Bronchial epithelial cell (primary cell): ENCODE data around the gene GLYR1. TPM values are rescaled to one million over a fixed set of nuclear protein-coding genes. Genes with fewer than 3 reads are reported as not detected.

Experiments used
- DNase-seq: peaks from one replicate; pipeline ENCODE4 v3.0.0-alpha.2; 2010; ENCODE audit warnings: low read depth
- FAIRE-seq: peaks from 2 replicates; lab custom pipeline; 2011; peaks lifted over from hg19 to GRCh38; lab: Jason Lieb, UNC
- H3K27me3 ChIP-seq: 2 replicates; pipeline ENCODE4 v1.5.1; 2011; ENCODE audit warnings: low read length; ENCODE audit not compliant: control insufficient read depth, insufficient read depth
- H3K36me3 ChIP-seq: 2 replicates; pipeline ENCODE4 v1.5.1; 2011; ENCODE audit warnings: low read length; ENCODE audit not compliant: control insufficient read depth, insufficient read depth
- H3K4me3 ChIP-seq: 2 replicates; pipeline ENCODE4 v1.5.1; 2011; ENCODE audit warnings: mild to moderate bottlenecking, low read depth, low read length, control low read depth
- total RNA-seq: library from RNA; depleted of rRNA; stranded (reverse); fragments of >200 nt; gene quantifications from 2 replicates; pipeline ENCODE4 v1.2.1, GENCODE V29; 2014
- TF ChIP-seq, protein P1 (sequence below): IDR thresholded peaks from 2 replicates; pipeline ENCODE4 v1.5.1; 2011; ENCODE audit warnings: mild to moderate bottlenecking, moderate library complexity, low read length, control low read depth, inconsistent platforms; ENCODE audit not compliant: insufficient read depth, severe bottlenecking

The GLYR1 gene
- total RNA-seq, 1 donor from 2014 or later = 31.1 TPM

- Histone ChIP-seq H3K36me3 (peaks cover 10% of the 10 kb centered on the region), H3K27me3 (no peaks in the 10 kb centered on the region), H3K4me3 (peak within 1 kb of the TSS; percentile 21)
- no peak for FAIRE-seq
- TF ChIP-seq, protein P1, sequence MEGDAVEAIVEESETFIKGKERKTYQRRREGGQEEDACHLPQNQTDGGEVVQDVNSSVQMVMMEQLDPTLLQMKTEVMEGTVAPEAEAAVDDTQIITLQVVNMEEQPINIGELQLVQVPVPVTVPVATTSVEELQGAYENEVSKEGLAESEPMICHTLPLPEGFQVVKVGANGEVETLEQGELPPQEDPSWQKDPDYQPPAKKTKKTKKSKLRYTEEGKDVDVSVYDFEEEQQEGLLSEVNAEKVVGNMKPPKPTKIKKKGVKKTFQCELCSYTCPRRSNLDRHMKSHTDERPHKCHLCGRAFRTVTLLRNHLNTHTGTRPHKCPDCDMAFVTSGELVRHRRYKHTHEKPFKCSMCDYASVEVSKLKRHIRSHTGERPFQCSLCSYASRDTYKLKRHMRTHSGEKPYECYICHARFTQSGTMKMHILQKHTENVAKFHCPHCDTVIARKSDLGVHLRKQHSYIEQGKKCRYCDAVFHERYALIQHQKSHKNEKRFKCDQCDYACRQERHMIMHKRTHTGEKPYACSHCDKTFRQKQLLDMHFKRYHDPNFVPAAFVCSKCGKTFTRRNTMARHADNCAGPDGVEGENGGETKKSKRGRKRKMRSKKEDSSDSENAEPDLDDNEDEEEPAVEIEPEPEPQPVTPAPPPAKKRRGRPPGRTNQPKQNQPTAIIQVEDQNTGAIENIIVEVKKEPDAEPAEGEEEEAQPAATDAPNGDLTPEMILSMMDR = no peak
- no peak for DNase-seq
These were observed 51.8 kb downstream of the GLYR1 start, which contains the start of gene SMIM22 for GRCh38 chr16:4795181-4795827. SMIM22 (plus strand) TSS chr16:4795369; CDS start chr16:4795735, 366 bp downstream.

GRCh38 chr16:4792951-4793513 lies 54.1 kb downstream of the GLYR1 start:
- Histone ChIP-seq H3K27me3 (no peaks in the 10 kb centered on the region), H3K4me3 (no peak overlapping the region), H3K36me3 (peaks cover 9% of the 10 kb centered on the region)
- no peak for FAIRE-seq
- TF ChIP-seq, protein P1 = no peak
- DNase-seq = no peak

- H3K27me3 ChIP-seq = no peaks in the 10 kb centered on the region
- no peaks in the 10 kb centered on the region for H3K36me3 ChIP-seq
- TF ChIP-seq, protein P1 = no peak
- FAIRE-seq (no peak), DNase-seq (no peak)
- no peak overlapping the region for H3K4me3 ChIP-seq
These were observed 56.2 kb downstream of the GLYR1 start for GRCh38 chr16:4790871-4791270.

DNA sequence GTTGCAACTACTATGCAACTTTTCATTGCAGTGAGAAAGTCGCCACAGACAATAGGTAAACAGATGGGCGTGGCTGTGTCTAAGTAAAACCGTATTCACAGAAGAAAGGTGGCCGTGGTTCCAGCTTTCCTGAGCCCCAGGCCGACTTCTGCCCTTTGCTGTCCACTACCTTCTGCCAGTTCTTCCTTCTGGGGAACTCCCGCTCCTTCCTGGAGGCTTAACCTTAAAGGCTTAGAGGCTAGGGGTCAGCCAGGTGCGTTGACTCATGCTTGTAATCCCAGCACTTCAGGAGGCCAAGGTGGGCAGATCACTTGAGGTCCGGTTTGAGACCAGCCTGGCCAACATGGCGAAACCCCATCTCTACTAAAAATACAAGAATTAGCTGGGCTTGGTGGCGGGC lies 56.8 kb downstream of the GLYR1 start:
- TF ChIP-seq, protein P1 = no peak
- no peak for FAIRE-seq

DNA sequence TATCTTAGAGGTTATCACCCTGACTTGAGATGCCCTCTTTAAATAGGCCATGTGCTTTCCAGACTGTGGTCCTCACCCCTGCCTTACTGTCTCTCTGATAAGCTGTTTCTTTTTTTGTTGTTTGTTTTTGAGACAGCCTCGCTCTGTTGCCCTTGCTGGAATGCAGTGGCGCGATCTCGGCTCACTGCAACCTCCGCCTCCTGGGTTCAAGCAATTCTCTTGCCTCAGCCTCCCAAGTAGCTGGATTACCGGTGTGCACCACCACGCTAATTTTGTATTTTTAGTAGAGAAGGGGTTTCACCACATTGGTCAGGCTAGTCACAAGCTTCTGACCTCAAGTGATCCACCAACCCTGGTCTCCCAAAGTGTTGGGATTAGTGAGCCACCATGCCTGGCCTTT lies 58.2 kb downstream of the GLYR1 start:
- H3K36me3 ChIP-seq = no peaks in the 10 kb centered on the region
- no peak for DNase-seq
- no peaks in the 10 kb centered on the region for H3K27me3 ChIP-seq
- TF ChIP-seq, protein P1 = no peak
- H3K4me3 ChIP-seq = no peak overlapping the region
- no peak for FAIRE-seq

More for the DNA sequence above, 56.8 kb downstream of the GLYR1 start:
- Histone ChIP-seq H3K4me3 (no peak overlapping the region), H3K27me3 (no peaks in the 10 kb centered on the region), H3K36me3 (no peaks in the 10 kb centered on the region)
- DNase-seq = no peak
